HTR-8/SVneo (cell line): Measurements from ENCODE around the gene RGS13.

ENCODE experiments used
- DNase-seq: peaks from one replicate; pipeline ENCODE4 v3.0.0; 2011; ENCODE audit warnings: low spot score, mixed read lengths; ENCODE audit not compliant: insufficient read length
- FAIRE-seq: peaks from 2 replicates; lab custom pipeline; 2011; peaks lifted over from hg19 to GRCh38; lab: Jason Lieb, UNC

RGS13 gene, protein sequence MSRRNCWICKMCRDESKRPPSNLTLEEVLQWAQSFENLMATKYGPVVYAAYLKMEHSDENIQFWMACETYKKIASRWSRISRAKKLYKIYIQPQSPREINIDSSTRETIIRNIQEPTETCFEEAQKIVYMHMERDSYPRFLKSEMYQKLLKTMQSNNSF

DNA sequence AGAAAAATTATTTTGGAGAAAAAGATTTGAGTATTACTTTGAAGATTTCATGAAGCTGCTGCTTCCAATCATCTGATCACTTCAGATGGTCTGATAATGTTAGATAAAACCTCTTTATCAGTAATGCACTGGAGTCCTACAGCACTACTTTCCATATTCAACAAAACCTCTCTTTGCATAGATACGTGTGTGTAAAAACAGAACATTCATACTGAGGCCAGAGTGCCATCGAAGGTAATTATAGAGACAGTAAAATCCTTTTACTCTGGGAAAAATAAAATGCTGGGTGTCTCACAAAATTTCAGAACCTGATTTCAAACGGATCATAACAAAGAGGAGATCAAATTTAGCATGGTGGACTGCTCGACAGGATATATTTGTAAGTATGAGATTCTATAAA, at the start of gene RGS13:
RGS13 (plus strand) TSS at position 209 of the 400 bp plus-strand sequence. CDS start 8,188 bp downstream, outside the sequence.
- FAIRE-seq (no peak), DNase-seq (no peak)

DNA sequence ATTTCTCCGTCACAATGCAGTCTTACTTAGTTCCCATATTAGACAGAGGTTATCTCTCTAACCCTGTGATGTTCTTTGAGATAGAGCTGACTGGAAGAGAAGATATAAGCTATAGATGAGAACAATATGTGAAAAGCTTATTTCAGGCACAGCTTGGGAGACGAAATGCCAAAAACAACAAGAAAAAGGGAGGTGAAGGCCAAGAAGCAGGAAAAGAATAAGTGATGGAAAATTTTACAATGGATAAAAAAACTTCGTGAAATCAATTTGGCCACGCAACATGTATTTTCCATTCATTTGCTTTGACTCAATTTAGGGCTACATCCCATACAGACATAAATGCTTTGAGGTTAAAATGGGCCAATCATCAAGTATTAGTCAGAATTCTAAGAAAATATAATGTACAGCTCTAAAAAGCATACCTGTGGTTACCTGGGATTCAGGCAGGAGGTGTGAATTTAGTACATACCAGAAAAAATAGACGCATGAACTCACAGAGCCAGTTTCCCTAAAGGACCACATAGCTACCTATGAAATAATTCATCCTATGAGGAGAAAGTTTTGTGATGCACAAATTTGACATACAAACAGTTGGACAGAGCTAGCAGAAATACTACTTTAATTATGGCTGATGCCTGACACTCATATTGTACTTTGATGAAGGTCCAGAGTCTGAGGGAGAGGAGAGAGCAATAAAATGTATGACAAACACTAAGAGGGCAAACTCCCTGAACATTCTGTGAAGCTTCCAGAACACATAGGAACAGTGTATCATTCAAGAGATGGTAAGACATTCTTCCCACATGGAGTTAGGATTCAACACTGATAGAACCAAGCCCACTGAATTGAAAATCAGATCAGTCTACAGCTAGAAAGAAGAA, 48.3 kb upstream of the RGS13 start:
- DNase-seq (no peak), FAIRE-seq (no peak)

DNA sequence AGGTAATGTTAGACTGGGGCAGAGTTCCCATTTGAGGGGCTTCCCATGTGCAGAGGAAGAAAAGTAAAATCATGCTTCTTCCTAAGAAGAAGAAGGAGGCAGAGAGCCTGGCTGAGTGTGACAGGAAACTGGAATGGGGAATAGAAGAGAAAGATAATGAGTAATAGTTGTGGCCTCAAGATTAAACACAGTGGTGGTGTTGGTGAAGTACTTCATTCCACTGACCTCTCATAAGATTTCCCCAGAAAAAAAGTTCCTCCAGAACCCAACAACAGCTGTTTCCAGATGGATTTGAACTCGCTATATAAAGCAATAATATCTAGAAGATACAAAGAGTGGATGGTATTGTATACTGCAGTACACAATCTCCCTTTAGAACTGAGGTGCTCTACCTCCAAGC, 47.4 kb upstream of the RGS13 start:
- DNase-seq, result no peak
- FAIRE-seq, result no peak

DNA sequence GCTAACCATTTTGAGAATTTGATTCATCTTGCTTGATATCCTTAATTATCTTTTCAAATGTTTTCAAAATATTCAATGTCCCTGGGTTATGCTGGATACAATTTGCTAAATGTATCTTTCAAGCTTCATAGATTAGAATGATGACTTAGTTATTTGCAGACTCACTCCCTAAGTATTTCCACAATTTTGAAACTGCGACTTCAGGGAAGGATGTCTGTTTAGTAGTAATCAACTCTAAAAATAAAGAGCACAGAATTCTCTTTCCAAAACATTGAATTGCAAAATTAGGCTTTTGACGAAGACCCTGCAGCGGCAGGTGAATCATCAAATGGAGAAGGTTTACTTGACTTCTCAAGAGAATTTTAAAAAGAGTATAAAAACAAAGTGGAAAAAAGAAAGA, 46.1 kb upstream of the RGS13 start:
- no peak for DNase-seq
- FAIRE-seq, result no peak

DNA sequence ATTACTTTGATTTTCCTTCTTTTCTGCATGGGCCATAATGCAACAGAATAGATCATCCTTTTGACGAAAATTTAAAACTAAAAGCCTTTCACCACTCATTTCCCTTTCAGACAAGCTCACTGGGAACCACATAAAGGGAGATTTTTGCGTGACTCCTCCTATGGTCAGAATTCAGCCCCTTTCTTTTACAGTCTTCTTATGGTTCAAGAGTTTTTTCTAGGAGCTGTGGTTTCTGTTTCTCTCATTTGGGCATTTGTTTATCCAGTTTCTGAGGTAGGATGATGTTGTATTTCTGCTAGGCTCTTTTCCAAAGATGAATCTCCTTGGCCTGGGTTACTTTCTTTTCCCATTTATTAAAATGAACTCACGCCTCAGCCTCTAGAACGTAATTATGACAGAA, 43.4 kb upstream of the RGS13 start:
- FAIRE-seq, result no peak

DNA sequence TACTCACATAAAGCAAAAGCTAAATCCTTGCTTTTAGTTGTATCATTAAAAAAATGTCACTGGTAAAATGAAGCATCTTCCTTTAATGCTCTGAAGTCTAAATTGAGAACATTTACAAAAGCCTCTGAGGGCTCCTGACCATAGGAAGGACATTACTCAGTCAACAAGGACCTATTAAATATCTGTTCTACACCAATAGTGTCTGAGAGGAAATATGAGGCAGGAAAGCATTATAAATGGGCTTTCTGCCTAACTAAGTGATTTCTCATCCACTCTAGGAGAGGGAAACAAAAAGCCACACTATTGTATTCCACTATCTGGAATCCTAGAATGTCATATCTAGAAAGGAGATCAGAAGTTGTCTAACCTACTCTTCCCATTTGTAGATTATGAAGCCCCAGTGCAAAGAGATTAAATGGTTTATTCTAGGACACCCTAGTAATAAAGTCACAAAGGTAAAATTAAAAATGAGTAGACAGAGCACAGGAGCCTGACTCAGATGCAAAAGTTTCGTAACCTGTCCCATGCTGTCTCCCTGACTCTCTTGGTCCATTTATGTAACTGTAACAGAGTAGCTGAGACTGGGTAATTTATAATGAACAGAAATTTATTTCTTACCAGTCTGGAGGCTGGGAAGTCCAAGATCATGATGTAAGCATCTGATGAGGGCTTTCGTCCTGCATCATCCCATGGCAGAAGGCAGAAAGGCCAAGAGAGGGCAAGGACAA, 42.8 kb upstream of the RGS13 start:
- DNase-seq, result no peak
- no peak for FAIRE-seq

More for the DNA sequence above, 43.4 kb upstream of the RGS13 start:
- DNase-seq, result no peak

DNA sequence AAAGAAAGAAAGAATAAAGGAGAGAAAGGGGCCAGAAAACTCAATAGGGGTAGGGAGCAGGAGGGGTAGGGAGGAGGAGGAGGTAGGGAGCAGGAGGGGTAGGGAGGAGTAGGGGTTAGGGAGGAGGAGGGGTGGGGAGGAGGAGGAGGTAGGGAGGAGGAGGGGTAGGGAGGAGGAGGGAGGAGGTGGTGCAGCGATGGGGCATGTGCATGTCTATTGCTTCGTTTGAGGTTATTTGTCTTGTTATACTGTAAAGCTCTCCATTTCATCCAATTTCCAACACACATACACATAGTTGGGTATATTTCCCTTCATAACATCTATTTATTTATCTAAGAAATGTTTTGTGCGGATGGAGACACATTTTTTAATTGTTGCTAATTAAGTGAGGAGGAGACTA, 40.6 kb upstream of the RGS13 start:
- FAIRE-seq, result peak; percentile 55
- no peak for DNase-seq

DNA sequence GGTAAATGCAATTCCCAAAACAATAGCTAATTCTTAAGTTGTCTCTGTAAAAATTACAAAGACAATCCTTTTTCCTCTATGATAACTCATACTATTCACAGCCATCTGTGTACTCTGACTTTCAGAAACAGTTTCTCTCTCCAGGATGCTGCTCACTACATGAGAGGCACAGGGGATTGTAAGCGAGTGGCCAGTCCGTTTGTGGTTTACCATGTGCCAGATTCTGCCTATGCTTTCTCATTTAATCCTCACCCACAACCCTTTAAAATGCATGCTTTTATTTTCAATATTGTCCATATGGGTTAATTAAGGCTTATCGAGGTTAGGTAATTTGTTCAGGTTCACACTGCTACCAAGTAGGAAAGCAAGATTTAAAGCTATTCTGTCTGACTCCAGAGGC, 37.4 kb upstream of the RGS13 start:
- DNase-seq (no peak), FAIRE-seq (no peak)

DNA sequence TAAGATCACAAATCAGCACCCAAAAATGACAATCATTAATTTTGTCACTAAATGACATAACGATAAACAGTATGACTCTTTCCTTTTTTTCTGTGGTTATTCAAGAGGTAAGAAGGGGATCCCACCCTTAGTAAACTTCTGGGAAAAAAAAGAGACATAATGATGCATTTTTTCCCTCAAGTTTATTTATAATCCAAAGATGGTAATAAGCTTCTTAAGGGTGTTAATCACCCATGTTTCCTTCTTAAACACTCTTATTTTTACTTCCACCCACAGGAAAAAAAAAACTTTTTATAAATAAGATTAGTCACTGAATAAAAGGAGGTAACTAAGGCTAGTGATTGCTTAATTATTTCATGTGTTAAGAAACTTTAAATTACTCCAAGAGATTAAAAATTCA, 35.7 kb upstream of the RGS13 start:
- FAIRE-seq (no peak), DNase-seq (no peak)

DNA sequence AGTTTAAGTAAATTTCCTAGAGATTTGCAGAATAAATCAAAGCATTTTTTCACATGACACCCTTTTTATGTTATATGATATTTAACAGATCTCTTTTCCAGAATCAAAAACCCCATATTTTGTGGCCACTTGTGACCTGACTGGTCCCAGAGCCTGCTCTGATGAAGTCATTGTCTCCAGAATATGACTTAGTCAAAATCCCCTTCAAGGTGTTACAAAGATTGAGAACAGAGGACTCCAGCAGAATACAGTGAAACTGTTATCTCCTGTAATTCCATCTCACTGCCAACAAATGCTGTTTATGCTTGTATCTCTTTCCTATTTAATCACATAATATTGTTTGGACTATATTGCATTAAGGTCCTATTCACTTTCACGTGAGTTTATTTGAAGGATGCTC, 34.8 kb upstream of the RGS13 start:
- DNase-seq (no peak), FAIRE-seq (no peak)

DNA sequence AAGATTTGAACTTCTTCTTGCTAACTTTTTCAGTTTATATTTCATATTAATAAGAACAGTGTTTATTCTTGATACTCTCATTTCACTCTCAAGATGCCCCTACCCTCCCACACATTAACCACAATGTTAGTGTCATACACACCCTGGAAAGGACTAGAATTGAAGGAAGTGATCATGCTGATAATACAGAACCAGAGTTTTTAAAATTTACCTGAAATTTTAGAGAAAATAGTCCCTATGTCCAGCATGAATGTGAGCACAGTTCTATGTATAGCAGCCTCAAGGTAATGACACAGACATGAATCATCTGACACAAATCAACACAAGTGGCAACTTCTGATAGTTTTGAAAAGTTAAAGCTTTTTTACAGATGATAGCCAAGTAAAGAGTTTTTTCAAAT, 34.4 kb upstream of the RGS13 start:
- DNase-seq (no peak), FAIRE-seq (no peak)

DNA sequence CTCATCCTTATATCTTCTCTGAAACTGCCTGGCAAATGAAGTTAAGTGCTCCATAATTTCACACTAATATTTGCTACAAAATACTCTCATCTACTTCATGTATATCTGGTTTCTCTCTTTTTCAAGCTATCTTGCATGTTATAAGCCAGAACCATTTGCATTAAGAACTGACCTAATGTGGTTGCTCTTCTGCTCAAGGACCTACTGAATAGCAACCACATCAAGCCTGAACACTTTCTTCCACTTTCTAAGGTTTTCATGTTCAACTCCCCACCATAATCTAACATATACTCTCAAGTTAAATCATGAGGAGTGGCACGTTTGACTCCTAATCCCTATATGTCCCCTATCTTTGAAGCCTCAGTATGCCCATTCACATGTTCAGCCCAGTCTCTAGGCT, 33.2 kb upstream of the RGS13 start:
- FAIRE-seq (no peak), DNase-seq (no peak)

DNA sequence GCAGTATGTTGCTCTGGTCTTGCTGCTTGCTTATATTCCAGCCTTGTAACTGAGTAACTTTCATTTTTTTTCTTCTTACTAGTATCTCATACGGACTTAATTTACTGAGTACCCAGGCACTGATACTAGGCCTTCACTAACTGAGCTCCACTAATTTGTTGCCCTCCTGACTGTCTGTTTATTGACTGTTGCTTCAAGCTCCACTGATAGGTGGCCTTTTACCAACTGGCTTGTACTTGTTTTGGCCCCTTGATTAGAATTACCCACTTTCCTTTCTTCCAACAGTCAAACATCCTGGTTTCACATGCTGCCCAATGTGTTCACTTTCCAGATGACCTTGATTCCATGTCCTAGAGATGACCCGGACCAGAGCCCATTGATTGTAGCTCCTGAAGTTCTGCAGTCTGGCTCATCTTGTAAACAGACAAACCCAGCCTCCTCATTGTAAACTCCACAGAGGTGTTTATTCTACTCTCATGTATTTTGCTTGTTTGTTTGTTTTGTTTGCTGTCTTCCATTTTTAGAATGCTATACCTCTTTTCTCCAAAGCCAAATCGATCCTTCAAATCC, 32.6 kb upstream of the RGS13 start:
- DNase-seq (no peak), FAIRE-seq (no peak)

DNA sequence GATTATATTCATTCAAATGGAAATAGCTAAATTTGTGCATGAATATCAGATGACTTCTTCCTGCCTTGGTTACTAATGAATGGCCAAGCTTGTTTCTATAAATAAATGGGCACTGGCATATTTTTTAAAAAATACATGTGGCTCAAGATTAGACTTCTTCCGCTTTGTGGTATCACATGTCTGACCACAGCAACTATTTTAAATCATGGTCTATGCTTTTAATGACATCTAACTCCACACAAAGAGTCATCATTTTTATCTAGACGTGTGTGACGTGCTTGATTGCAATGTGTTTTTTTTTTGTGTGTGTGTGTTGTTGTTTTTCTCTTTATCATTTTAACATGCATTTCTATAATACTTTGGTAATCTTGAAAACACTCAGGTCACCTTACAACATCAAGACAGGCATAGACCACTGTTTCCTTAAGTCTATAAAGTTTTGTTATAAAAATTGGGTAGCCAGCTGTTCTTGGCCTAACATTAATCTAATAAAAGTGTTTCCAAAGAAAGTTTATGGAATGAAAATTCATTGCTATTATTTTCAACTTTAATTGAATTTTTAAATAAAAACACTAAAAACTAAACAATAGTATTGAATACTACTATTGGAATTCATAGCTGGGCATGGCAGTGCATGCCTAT, 30.8 kb upstream of the RGS13 start:
- no peak for FAIRE-seq
- no peak for DNase-seq

DNA sequence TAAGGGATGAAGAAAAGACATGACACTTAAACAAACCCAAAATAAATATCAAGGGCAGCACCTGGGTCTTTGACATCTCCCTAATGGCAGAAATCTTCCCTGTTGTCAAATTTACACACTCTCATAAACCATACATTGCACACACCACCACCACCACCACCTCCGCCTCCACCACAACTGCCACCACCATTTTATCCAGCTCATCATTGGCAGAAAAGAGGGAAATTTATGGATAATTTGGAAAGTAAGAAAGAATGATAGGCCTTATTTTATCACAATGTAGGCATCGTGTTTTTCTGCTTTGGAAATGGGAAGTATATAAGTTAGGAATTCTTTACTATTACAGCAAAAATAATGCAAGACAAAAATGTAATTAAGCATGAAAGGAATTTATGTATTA, 27.3 kb upstream of the RGS13 start:
- FAIRE-seq, result no peak
- no peak for DNase-seq

DNA sequence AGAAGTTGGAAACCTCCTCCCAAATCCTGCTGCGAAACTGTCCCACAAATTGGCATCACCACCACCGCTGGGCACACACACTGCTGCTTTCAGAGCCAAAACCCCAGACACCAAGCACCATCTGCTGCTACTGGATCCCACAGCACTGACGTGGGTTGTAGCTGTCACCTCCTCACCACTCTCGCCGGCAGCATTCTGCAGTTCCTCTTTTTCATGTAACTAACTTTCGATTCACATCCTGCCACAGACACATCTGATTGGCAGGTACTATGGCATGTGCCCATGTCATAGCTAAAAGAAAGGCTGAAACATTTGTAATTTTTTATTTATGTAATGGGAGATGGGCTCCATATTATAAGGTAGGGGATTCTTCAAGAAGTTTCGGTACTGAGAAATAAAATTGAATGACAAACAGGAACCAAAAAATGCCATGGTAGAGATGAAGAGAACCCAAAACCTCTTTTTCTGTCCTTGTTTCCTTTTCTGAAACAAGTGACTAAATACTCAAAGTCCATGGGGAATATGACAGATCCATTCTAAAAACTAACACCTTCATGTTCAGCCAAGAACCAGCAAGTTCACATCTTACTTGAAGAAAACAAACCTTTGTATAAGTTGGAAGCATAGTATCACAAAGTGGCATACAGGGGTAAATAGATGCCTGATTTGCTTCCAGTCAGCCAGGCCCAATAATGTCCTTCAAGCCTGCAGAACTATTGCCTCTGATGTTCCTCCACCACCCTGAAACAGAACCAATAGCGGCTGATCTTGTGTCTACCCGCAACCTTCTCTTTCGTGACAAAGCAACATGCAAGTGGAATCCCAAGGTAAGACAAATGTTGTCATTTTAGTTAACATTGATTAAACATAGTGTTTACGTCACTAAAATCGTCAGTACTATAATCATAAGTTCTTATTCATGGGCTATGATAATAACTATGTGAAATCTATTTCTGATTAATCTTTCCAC, 26.6 kb upstream of the RGS13 start:
- FAIRE-seq (no peak), DNase-seq (no peak)

DNA sequence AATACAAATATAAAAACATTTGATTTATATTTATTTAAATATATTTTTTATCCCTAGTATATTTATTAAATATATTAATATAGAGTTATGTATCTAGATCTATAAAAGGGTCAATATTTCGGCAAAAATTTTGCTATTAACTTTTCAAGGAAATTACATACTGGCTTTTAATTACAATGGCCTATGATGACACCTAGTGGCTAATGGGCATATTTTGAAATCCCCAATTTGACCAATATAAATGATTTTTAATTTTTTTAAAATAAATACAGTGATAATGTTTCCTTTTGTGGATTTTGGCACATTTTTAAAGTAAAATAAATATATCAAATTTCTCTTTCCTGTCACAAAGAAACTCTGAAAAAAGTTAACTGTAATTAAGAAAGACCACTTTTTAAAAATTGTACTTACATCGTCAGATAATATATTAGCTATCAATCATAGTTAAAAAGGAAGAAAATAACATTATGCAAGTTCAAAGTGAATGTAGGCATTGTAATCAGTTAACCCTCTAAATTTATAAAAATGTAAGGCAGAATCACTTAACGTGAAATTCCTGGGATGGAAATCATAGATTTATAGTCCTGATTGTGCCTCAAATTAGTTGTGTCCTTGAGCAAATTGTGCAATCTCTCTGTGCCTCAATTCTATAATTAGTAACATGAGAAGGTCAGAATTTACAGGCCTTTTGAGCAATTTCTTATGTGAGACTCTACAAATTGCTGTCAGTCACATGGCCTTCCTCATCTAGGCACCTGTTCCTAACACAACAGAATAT, 25.6 kb upstream of the RGS13 start:
- FAIRE-seq (no peak), DNase-seq (peak; percentile 14)

DNA sequence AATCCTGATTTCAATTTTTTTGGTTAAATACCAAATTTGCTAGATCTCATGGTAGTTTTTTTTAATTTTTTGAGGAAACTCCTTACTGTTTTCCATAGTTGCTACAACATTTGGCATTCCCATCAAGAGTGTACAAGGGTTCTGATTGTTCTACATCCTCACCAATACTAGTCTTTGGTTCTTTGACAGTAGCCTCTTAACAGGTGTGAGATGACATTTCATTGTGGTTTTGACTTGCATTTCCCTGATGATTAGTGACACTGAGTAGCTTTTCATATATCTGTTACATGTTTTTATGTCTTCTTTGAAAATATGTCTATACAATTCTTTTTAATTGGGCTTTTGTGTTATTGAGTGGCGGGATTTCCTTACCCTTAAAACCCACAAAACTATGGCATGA, 20.9 kb upstream of the RGS13 start:
- no peak for FAIRE-seq
- no peak for DNase-seq
